Neutrophil (primary cell): ENCODE results near the gene LDB2.
"Not testable (repeated sequence)": the region's sequence is repeated elsewhere in the genome, so short reads cannot be mapped to it uniquely, and the experiment has no call there.

Experiments used
- H3K27ac ChIP-seq: fragments of 200-600 bp; sonication (generic); 2 replicates; pipeline ENCODE4 v1.5.1; 2016; ENCODE audit warnings: mild to moderate bottlenecking, moderate library complexity
- H3K27me3 ChIP-seq: fragments of 200-600 bp; sonication (generic); 2 replicates; pipeline ENCODE4 v1.6.0; 2016; ENCODE audit warnings: mild to moderate bottlenecking
- H3K36me3 ChIP-seq: fragments of 200-600 bp; sonication (generic); 2 replicates; pipeline ENCODE4 v1.5.1; 2017
- H3K4me1 ChIP-seq, 2 experiments: fragments of 200-600 bp in 1 of 2; sonication (generic) in 1 of 2; 1 replicate in 1 of 2; 2 replicates in 1 of 2; pipeline versions ENCODE4 v1.5.1 to v1.6.1; 2013 to 2016; ENCODE audit warnings: low read depth in 1 of 2, low read length in 1 of 2, mild to moderate bottlenecking in 1 of 2, moderate library complexity in 1 of 2; ENCODE audit not compliant: control insufficient read depth in 1 of 2, insufficient read depth in 1 of 2
- H3K4me3 ChIP-seq, 2 experiments: fragments of 200-600 bp in 1 of 2; sonication (generic) in 1 of 2; 1 replicate in 1 of 2; 2 replicates in 1 of 2; pipeline ENCODE4 v1.5.1; 2013 to 2016; ENCODE audit warnings: low read depth in 1 of 2, low read length in 1 of 2, mild to moderate bottlenecking in 1 of 2, moderate library complexity in 1 of 2
- H3K9me3 ChIP-seq: fragments of 200-600 bp; sonication (generic); 2 replicates; pipeline ENCODE4 v1.5.1; 2016
- TF ChIP-seq, protein P1 (sequence below): fragments of 200-600 bp; sonication (generic); IDR thresholded peaks from 2 replicates; pipeline ENCODE4 v1.5.1; 2016; ENCODE audit warnings: antibody characterized with exemption

Gene LDB2

DNA sequence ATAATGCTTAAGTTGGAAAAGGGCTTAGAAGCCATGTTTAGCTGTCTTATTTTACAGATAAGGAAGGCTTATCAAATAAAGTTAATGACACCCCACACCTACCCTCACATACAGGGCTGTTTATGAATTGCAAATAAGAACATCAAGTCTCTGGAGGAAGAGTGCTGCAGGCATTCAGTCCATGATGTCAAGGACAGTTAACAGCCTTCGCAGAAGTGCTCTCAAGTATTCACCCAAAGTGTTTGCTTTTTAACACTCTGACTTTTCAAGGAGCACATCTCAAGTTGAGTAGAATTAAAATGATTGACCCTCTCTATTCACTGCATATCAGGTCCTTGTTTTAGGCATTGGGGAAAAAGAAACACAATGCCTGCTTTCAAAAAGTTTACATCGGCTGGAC, 328.7 kb downstream of the LDB2 start:
- Histone ChIP-seq H3K4me3 (no peak overlapping the region), H3K27me3 (peaks cover 21% of the 10 kb centered on the region), H3K9me3 (no peaks in the 10 kb centered on the region), H3K36me3 (no peaks in the 10 kb centered on the region), H3K27ac (no peak overlapping the region), H3K4me1 (no peaks in the 10 kb centered on the region)
- TF ChIP-seq, protein P1, sequence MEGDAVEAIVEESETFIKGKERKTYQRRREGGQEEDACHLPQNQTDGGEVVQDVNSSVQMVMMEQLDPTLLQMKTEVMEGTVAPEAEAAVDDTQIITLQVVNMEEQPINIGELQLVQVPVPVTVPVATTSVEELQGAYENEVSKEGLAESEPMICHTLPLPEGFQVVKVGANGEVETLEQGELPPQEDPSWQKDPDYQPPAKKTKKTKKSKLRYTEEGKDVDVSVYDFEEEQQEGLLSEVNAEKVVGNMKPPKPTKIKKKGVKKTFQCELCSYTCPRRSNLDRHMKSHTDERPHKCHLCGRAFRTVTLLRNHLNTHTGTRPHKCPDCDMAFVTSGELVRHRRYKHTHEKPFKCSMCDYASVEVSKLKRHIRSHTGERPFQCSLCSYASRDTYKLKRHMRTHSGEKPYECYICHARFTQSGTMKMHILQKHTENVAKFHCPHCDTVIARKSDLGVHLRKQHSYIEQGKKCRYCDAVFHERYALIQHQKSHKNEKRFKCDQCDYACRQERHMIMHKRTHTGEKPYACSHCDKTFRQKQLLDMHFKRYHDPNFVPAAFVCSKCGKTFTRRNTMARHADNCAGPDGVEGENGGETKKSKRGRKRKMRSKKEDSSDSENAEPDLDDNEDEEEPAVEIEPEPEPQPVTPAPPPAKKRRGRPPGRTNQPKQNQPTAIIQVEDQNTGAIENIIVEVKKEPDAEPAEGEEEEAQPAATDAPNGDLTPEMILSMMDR, result no peak

DNA sequence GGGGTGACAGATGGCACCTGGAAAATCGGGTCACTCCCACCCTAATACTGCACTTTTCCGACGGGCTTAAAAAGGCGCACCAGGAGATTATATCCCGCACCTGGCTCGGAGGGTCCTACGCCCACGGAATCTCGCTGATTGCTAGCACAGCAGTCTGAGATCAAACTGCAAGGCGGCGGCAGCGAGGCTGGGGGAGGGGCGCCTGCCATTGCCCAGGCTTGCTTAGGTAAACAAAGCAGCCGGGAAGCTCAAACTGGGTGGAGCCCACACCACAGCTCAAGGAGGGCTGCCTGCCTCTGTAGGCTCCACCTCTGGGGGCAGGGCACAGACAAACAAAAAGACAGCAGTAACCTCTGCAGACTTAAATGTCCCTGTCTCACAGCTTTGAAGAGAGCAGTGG, 341.1 kb downstream of the LDB2 start:
- H3K36me3 ChIP-seq, H3K4me3 ChIP-seq, H3K27me3 ChIP-seq, H3K27ac ChIP-seq, H3K9me3 ChIP-seq: not testable (repeated sequence)
- peaks cover 6 to 14% of the 10 kb centered on the region in 2 experiments for H3K4me1 ChIP-seq

DNA sequence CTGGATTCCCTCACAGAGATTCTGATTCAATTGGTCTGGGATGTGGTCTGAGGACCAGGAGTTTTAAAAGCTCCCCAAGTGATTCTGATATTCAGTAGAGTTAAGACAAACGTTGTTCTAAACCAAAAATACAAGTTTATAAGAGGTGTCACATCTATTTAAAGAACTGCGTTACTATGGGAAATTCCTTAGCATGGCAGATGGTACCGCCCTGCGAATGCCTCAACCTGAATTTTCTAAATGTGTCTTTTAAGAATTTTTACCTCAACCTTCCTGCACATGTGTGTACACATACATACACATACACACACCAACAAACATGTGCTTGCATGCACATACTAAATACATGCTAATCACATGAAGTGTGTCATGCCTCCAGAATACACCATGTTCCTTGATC, 343.3 kb downstream of the LDB2 start:
- no peaks in the 10 kb centered on the region for H3K9me3 ChIP-seq
- no peaks in the 10 kb centered on the region for H3K27me3 ChIP-seq
- peaks cover 6 to 14% of the 10 kb centered on the region in 2 experiments for H3K4me1 ChIP-seq
- no peak overlapping the region for H3K27ac ChIP-seq
- H3K4me3 ChIP-seq, result no peak overlapping the region
- TF ChIP-seq, protein P1, result no peak
- no peaks in the 10 kb centered on the region for H3K36me3 ChIP-seq

DNA sequence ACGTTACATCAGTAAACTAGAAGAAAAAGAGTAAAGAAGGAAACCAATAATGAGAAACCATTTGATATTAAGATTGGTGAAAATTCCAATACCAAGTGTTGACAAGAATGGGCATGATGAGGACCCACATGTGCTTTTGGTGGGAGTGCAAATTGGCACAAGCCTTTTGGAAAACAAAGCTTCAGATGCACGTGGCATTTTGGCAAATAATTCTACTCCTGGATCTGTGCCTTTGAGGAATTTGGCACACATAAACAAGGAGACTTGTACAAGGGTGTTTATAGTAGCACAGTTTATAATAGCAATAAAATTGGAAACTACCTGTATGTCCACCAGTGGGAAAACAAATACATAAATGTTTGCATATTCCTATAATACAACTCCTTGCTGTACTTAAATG, 347.9 kb downstream of the LDB2 start:
- TF ChIP-seq, protein P1, result no peak
- Histone ChIP-seq H3K36me3 (no peaks in the 10 kb centered on the region), H3K27me3 (no peaks in the 10 kb centered on the region), H3K4me1 (peaks cover 6 to 14% of the 10 kb centered on the region in 2 experiments), H3K4me3 (no peak overlapping the region), H3K27ac (no peak overlapping the region), H3K9me3 (no peaks in the 10 kb centered on the region)

DNA sequence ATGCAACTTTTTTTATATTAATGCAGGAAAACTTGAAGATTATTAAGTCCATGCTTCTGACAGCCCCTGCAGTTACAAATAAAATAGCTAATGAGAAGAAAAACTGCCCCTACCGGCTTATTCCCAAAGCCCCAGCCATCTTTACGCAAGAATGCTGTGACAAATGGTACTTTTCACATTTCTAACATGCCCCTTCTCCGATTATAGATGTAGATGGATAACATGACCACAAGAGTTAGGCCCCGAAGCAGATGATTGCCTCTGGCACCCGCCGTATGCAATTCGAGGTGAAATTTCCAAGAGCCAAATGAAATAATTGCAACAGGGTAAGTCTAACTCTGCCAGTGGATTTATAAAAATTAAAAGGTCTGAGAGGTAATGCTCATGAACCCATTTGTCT, 352.8 kb downstream of the LDB2 start:
- Histone ChIP-seq H3K27ac (no peak overlapping the region), H3K4me3 (no peak overlapping the region), H3K9me3 (no peaks in the 10 kb centered on the region), H3K36me3 (no peaks in the 10 kb centered on the region), H3K4me1 (no peaks in the 10 kb centered on the region), H3K27me3 (no peaks in the 10 kb centered on the region)
- TF ChIP-seq, protein P1, result no peak

DNA sequence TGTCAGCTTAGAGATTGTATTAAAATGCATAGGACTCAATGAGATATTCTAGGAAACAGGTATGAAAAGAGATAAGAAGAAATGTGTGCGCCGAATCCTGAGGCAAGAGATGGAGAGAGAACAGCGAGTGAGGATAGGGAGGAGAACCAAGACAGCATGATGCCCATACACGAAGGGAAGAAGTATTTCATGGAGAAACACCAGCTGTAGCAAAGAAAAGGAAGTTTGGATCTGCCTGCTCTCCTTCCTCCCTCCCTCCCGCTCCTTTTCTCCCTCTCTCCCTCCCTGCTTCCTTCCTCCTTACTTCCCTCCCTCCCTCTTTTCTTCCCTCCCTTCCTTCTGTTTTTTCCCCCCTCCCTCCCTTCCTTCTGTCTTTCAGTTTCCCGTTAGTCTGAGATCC, 353.6 kb downstream of the LDB2 start:
- no peaks in the 10 kb centered on the region for H3K27me3 ChIP-seq

More for the DNA sequence above, 353.6 kb downstream of the LDB2 start:
- H3K27ac ChIP-seq, result no peak overlapping the region
- no peaks in the 10 kb centered on the region for H3K36me3 ChIP-seq
- TF ChIP-seq, protein P1, result no peak
- H3K4me3 ChIP-seq, result no peak overlapping the region
- H3K4me1 ChIP-seq, result no peaks in the 10 kb centered on the region
- H3K9me3 ChIP-seq, result no peaks in the 10 kb centered on the region
